KOPT-K1 (cell line): Measurements from ENCODE around the gene UBE2L3.
"Not testable (repeated sequence)": the region's sequence is repeated elsewhere in the genome, so short reads cannot be mapped to it uniquely, and the experiment has no call there.

Experiments used
- H3K27ac ChIP-seq: fragments of 200-600 bp; sonication (generic); 2 replicates; pipeline ENCODE4 v1.5.1; 2016; ENCODE audit warnings: antibody characterized with exemption, mild to moderate bottlenecking, low read depth, low read length; ENCODE audit not compliant: poor library complexity, severe bottlenecking
- H3K36me3 ChIP-seq: fragments of 200-600 bp; sonication (generic); 2 replicates; pipeline ENCODE4 v1.5.1; 2017; ENCODE audit warnings: antibody characterized with exemption, mild to moderate bottlenecking, low read length, moderate library complexity; ENCODE audit not compliant: insufficient read depth
- H3K9me3 ChIP-seq: fragments of 200-600 bp; sonication (generic); 2 replicates; pipeline ENCODE4 v1.5.1; 2017; ENCODE audit warnings: antibody characterized with exemption, low read length, mild to moderate bottlenecking; ENCODE audit not compliant: insufficient read depth, poor library complexity, severe bottlenecking

Gene UBE2L3

GRCh38 chr22:21567456-21568346 lies at the start of gene UBE2L3:
Gene UBE2L3 (plus strand): TSS chr22:21567714. CDS start chr22:21567745, 31 bp downstream.
- H3K27ac ChIP-seq, result peak within 1 kb of the TSS; percentile 89
- peaks cover 18% of the 10 kb centered on the region for H3K36me3 ChIP-seq
- no peaks in the 10 kb centered on the region for H3K9me3 ChIP-seq

GRCh38 chr22:21526705-21527500 lies 40.6 kb upstream of the UBE2L3 start:
- H3K36me3 ChIP-seq, H3K27ac ChIP-seq, H3K9me3 ChIP-seq: not testable (repeated sequence)

- H3K9me3 ChIP-seq, H3K27ac ChIP-seq, H3K36me3 ChIP-seq: not testable (repeated sequence)
These were observed 36.0 kb upstream of the UBE2L3 start for GRCh38 chr22:21531525-21531924.

GRCh38 chr22:21532863-21533648 lies 34.5 kb upstream of the UBE2L3 start:
- not testable (repeated sequence) for H3K9me3 ChIP-seq, H3K27ac ChIP-seq, H3K36me3 ChIP-seq

- not testable (repeated sequence) for H3K9me3 ChIP-seq, H3K27ac ChIP-seq, H3K36me3 ChIP-seq
These were observed 27.7 kb upstream of the UBE2L3 start for GRCh38 chr22:21539862-21540261.

GRCh38 chr22:21544432-21545322 lies 22.8 kb upstream of the UBE2L3 start:
- not testable (repeated sequence) for H3K9me3 ChIP-seq, H3K36me3 ChIP-seq

GRCh38 chr22:21549558-21549957 lies 18.0 kb upstream of the UBE2L3 start:
- H3K9me3 ChIP-seq, H3K27ac ChIP-seq, H3K36me3 ChIP-seq: not testable (repeated sequence)

More at GRCh38 chr22:21544432-21545322, 22.8 kb upstream of the UBE2L3 start:
- H3K27ac ChIP-seq, result not testable (repeated sequence)

GRCh38 chr22:21550008-21550677 lies 17.4 kb upstream of the UBE2L3 start:
- H3K27ac ChIP-seq, H3K36me3 ChIP-seq, H3K9me3 ChIP-seq: not testable (repeated sequence)

- not testable (repeated sequence) for H3K36me3 ChIP-seq, H3K27ac ChIP-seq, H3K9me3 ChIP-seq
These were observed 16.9 kb upstream of the UBE2L3 start for GRCh38 chr22:21550678-21551047.

GRCh38 chr22:21551361-21551760 lies 16.2 kb upstream of the UBE2L3 start, which contains the start of gene RIMBP3C:
Gene RIMBP3C (minus strand): TSS chr22:21551461. CDS start chr22:21550976, 485 bp downstream.
- H3K36me3 ChIP-seq, H3K27ac ChIP-seq, H3K9me3 ChIP-seq: not testable (repeated sequence)

- H3K27ac ChIP-seq, H3K9me3 ChIP-seq, H3K36me3 ChIP-seq: not testable (repeated sequence)
These were observed 8.0 kb upstream of the UBE2L3 start for GRCh38 chr22:21559345-21560125.

- H3K27ac ChIP-seq, H3K9me3 ChIP-seq, H3K36me3 ChIP-seq: not testable (repeated sequence)
These were observed 6.9 kb upstream of the UBE2L3 start for GRCh38 chr22:21560657-21561056.

GRCh38 chr22:21563912-21564311 lies 3.6 kb upstream of the UBE2L3 start:
- Histone ChIP-seq H3K27ac (no peak overlapping the region), H3K9me3 (no peaks in the 10 kb centered on the region), H3K36me3 (no peaks in the 10 kb centered on the region)
